Retinal pigment epithelial cell (primary cell): ENCODE data around the gene SVIL.
"Not testable (repeated sequence)": the region's sequence is repeated elsewhere in the genome, so short reads cannot be mapped to it uniquely, and the experiment has no call there.

Source experiments
- DNase-seq: peaks from one replicate; pipeline ENCODE4 v3.0.0-alpha.2; 2010; ENCODE audit warnings: low read depth
- H3K4me3 ChIP-seq: 2 replicates; pipeline ENCODE4 v1.5.1; 2011; ENCODE audit warnings: mild to moderate bottlenecking, low read length, control low read depth, moderate library complexity
- CTCF ChIP-seq: conservative IDR thresholded peaks from 2 replicates; pipeline ENCODE4 v1.5.1; 2011; ENCODE audit warnings: low read depth, low read length, control low read depth, inconsistent platforms

Gene SVIL

DNA sequence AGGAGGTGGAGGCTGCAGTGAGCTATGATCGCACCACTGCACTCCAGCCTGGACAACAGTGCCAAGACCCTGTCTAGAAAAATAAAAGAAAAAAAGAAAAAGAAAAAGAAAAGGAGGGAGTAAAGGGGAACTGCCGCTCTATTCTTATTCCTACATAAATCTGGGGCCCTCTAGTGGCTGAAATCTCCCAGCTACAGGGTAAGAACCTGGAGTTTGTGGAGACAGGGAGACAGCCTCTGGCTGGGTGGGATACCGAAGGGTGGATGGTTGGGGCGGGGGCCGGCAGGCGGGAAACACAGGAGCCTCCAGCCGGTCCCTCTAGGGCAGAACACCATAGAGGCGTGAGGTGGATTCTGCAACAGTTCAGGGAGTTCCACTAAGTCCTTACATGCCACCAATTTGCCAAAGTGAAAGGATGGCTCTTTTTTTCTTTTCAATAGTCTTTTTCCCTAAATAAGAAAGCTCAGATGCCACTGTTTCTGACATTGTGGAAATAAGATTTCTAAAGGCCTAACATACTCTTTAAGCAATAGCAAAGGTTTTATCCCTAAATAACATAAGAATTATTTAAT lies 117.3 kb downstream of the SVIL start:
- peak; percentile 86 for TF ChIP-seq CTCF
- no peak for DNase-seq
- no peak overlapping the region for H3K4me3 ChIP-seq

DNA sequence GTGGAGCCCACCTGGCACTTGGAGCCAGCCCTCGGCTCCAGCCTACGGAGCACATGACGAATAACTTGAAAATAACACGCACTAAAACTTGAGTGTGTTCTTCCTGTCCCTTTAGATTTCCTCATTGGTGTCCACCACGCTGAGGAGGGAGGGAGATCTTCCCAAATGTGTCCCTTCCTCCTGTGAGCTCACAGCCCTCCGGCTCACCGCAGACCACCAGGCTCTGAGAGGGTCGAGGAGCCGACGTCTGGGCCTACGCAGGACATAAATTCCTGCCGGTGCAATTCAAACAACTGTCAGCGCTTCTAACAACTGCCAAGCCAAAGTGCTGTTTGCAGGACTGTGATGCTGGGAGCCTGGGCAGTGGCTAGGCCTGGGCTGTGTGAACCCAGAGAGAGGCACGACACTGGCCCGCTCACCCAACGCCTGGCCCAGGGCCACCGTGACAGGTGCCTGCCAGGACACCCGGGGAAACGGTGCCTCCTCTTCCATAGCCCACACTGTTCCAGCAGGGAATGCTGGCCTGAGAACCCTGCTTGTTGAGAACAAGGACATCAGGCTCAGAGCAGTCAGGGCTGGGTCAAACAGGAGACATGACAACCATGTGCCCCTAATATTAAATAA lies 118.3 kb downstream of the SVIL start:
- not testable (repeated sequence) for H3K4me3 ChIP-seq, DNase-seq

GRCh38 chr10:29515879-29516278 lies 118.9 kb downstream of the SVIL start:
- H3K4me3 ChIP-seq, DNase-seq: not testable (repeated sequence)

DNA sequence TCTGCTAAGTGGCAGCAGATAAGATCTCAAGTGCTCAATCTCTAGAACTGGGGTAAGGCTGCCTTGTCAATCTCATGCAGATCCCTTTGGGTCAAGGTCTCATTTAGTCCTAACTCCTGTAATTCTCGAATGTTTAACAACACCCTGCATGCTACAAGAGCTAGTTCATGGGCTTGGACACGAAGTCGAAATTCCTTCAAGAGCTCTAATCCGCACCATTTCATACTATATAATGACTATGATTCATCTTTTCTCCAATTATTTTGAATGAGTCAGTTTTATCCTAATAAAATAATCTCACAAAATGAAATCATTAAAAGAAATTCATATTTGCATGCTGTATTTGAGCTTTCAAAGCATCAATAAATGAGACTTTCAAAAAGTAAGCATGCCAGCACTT lies 119.7 kb downstream of the SVIL start:
- DNase-seq = peak; percentile 75
- H3K4me3 ChIP-seq = not testable (repeated sequence)

DNA sequence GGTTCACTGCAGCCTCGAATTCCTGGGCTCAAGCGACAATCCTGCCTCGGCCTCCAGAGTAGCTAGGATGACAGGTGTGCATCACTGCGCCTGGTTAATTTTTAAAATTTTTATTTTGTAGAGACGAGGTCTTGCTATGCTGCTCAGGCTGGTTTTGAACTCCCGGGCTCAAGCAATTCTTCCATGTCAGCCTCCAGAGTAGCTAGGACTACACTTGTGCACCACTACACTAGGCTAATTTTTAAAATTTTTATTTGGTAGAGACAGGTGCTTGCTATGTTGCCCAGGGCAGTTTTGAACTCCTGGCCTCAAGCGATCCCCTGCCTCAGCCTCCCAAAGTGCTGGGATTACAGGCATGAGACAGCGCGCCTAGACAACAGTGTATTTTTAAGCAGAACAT lies 120.5 kb downstream of the SVIL start:
- no peak overlapping the region for H3K4me3 ChIP-seq
- no peak for TF ChIP-seq CTCF
- DNase-seq = no peak

DNA sequence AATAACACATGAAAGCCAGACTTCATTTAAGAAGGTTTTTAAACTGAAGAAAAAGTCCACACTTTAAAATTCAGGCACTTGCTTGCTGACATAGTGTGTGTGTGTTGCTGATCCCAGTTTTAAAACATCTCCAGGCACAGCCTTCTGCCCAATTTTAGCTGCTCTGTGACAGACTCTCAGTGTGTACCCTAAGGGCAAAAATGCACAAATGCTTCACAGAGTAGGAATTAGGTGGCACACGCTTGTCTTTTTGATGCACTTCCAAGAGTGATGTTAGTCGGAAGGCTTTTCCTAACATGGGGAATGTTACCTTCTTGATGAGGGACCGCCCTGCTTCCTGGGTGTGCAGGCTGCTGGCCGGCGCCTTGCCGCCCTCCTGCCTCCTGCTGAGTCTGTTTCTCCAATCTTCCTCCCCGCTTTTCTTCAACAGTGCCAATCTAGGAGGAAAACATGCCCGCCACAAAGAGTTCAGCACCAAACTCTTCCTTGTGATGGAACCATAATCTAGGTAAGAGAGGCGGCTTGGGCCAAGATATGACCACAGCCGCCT lies 122.3 kb downstream of the SVIL start:
- DNase-seq = no peak
- no peak overlapping the region for H3K4me3 ChIP-seq
- no peak for TF ChIP-seq CTCF

GRCh38 chr10:29511806-29512205 lies 123.0 kb downstream of the SVIL start:
- not testable (repeated sequence) for DNase-seq, H3K4me3 ChIP-seq

- not testable (repeated sequence) for DNase-seq, H3K4me3 ChIP-seq
These were observed 124.2 kb downstream of the SVIL start for GRCh38 chr10:29510483-29511157.

DNA sequence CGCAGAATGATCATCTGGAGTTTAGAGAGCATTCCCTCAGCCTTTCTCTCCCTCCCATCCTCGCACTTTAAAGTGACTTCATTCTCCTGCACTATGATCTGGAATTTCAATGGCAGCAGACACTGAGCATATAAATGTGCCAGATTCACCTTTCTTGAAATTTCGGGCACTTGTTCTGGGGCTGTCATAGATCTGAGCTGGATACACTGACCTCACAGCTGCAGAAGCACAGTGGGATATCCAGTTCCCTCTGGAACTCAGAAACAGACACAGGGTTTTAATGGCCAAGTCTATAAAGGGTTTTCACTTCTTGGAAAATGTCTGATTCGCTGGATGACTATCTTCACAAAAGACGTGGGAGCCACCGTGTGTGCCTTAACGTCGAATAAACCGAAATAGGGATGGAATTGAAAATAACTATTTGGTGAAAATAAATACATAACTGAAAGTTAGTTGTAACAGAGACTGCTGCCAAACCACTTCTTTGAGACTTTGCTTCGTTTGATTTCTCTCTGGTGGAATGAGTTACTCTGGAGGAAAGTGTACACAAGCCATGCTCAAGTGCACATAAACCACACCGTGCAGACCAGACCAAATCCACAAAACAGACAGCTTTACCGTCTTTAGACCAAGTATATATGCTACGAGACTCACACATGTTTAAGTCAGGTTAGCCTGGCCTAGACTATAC lies 126.1 kb downstream of the SVIL start:
- TF ChIP-seq CTCF = no peak
- DNase-seq = no peak
- no peak overlapping the region for H3K4me3 ChIP-seq

DNA sequence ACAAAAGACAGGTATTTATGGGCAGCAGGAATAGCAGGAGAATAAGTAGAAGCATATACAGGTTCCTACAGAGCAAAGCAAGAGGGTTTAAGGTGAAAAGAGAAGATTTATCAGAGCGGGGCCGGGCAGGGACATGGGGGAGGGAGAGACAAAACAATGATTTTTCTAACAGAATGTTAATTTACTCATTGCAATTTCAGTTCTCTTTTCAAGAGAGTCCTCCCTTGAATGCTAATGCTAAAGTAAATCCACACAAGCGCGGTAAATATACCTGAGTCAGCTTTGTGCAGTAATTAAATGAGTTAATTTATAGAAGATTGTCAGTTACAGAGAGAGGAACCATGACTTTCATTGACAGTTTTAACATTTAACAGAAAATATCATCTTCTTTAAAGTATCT lies 127.0 kb downstream of the SVIL start:
- H3K4me3 ChIP-seq, DNase-seq: not testable (repeated sequence)

DNA sequence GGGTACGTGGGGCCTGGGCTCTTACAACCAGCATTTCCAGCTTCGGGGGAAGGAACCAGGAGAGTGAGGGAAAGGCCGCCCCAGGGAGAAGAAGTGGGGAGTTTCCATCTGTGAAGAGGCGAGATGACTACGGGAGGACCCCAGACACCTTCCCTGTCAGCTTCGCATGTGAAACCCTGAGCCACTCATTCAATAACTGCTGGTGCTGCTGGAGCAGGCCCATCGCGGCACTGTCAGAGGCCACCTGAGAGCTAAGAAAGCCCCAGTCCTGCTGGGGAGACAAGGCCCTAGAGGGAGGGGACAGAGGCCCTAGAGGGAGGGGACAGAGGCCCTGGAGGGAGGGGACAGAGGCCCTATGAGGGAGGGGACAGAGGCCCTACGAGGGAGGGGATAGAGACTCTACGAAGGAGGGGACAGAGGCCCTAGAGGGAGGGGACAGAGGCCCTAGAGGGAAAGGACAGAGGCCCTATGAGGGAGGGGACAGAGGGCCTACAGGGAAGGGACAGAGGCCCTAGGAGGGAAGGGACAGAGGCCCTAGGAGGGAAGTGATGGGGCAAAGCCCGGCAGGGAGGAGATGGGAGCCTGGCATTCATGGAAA lies 128.3 kb downstream of the SVIL start:
- DNase-seq, H3K4me3 ChIP-seq: not testable (repeated sequence)
